Femur (tissue), 1 donor: Measurements from ENCODE around the gene MAP3K4.

Source experiments
- DNase-seq: peaks from one replicate; pipeline ENCODE4 v3.0.0-alpha.2; 2017

The MAP3K4 gene

GRCh38 chr6:160991406-160992060, at the start of gene MAP3K4:
Gene MAP3K4 (plus strand): TSS chr6:160991769. CDS start chr6:160991932, 163 bp downstream.
- peak; percentile 85 for DNase-seq

GRCh38 chr6:160943997-160944396, 47.6 kb upstream of the MAP3K4 start:
- no peak for DNase-seq

GRCh38 chr6:160945516-160946177, 45.9 kb upstream of the MAP3K4 start:
- DNase-seq, result no peak

- no peak for DNase-seq
These were observed 42.0 kb upstream of the MAP3K4 start for GRCh38 chr6:160949531-160949930.

- DNase-seq, result no peak
These were observed 41.1 kb upstream of the MAP3K4 start for GRCh38 chr6:160950507-160950906.

- DNase-seq, result no peak
These were observed 40.2 kb upstream of the MAP3K4 start for GRCh38 chr6:160951187-160952030.

- DNase-seq, result no peak
These were observed 38.8 kb upstream of the MAP3K4 start for GRCh38 chr6:160952633-160953281.

GRCh38 chr6:160955508-160956295, 35.9 kb upstream of the MAP3K4 start:
- no peak for DNase-seq

GRCh38 chr6:160956300-160957035, 35.1 kb upstream of the MAP3K4 start:
- no peak for DNase-seq

- no peak for DNase-seq
These were observed 31.7 kb upstream of the MAP3K4 start for GRCh38 chr6:160959726-160960435.

GRCh38 chr6:160960839-160961238, 30.7 kb upstream of the MAP3K4 start:
- no peak for DNase-seq

GRCh38 chr6:160962835-160963623, 28.5 kb upstream of the MAP3K4 start:
- DNase-seq, result no peak

- DNase-seq, result no peak
These were observed 27.9 kb upstream of the MAP3K4 start for GRCh38 chr6:160963651-160964050.

- no peak for DNase-seq
These were observed 25.7 kb upstream of the MAP3K4 start for GRCh38 chr6:160965893-160966292.

- no peak for DNase-seq
These were observed 24.9 kb upstream of the MAP3K4 start for GRCh38 chr6:160966493-160967229.

- no peak for DNase-seq
These were observed 24.2 kb upstream of the MAP3K4 start for GRCh38 chr6:160967351-160967750.

- DNase-seq, result no peak
These were observed 23.7 kb upstream of the MAP3K4 start for GRCh38 chr6:160967833-160968232.

GRCh38 chr6:160971171-160971570, 20.4 kb upstream of the MAP3K4 start:
- DNase-seq, result no peak

- DNase-seq, result peak; percentile 56
These were observed 19.5 kb upstream of the MAP3K4 start for GRCh38 chr6:160972111-160972510.
